ENCODE measurements around the gene SLA2. TPM values are rescaled to one million over a fixed set of nuclear protein-coding genes. Genes with fewer than 3 reads are reported as not detected.
"Not testable (repeated sequence)": the region's sequence is repeated elsewhere in the genome, so short reads cannot be mapped to it uniquely, and the experiment has no call there.

SLA2 gene, protein sequence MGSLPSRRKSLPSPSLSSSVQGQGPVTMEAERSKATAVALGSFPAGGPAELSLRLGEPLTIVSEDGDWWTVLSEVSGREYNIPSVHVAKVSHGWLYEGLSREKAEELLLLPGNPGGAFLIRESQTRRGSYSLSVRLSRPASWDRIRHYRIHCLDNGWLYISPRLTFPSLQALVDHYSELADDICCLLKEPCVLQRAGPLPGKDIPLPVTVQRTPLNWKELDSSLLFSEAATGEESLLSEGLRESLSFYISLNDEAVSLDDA
- polyA plus RNA-seq (2013, experiment 1 of 4) = not detected
- 0.14 TPM for polyA plus RNA-seq (2013, experiment 2 of 4)
- polyA plus RNA-seq (2013, experiment 3 of 4) = not detected
- polyA plus RNA-seq (2013, experiment 4 of 4) = 0.20 TPM

DNA sequence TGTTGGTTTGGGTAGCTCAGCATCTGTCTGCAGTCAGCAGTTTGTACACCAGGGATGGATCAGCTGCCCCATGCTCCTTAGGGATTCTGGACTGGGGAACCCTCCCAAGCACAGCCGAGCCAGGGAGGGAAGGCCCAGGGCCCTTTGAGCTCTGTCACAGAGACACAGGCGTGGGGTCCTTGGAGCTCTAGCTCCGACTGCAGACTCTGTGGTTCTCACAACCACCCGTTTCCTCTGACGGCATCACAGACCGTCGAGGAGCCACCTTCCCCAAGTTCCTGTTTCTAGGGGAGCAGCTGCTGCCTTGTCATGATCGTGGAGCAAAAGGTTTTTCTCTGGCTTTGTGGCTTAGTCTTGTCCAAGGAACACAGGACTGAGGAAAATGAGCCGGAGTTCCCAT, at the start of gene SLA2:
TSS of gene SLA2 (minus strand) at position 199 of the 400 bp plus-strand sequence. CDS start 4,861 bp downstream, outside the sequence.
- Histone ChIP-seq H3K27ac (ENCODE audit: insufficient read depth, low read depth, low read length, poor library complexity, severe bottlenecking) (no peak within 1 kb of the TSS), H3K36me3 (ENCODE audit: control insufficient read depth, insufficient read depth, low read length) (no peaks in the 10 kb centered on the region), H3K4me3 (ENCODE audit: insufficient read depth, low read depth, low read length) (no peak within 1 kb of the TSS), H3K4me1 (ENCODE audit: control insufficient read depth, insufficient read depth, low read length) (peaks cover 14% of the 10 kb centered on the region), H3K9me3 (ENCODE audit: control insufficient read depth, low read length) (no peaks in the 10 kb centered on the region), H3K27me3 (ENCODE audit: control insufficient read depth, insufficient read depth, low read length, poor library complexity, severe bottlenecking) (no peaks in the 10 kb centered on the region)
- WGBS, 2 experiments = 83 to 87% methylated on average over 9 of the region's 9 CpGs

DNA sequence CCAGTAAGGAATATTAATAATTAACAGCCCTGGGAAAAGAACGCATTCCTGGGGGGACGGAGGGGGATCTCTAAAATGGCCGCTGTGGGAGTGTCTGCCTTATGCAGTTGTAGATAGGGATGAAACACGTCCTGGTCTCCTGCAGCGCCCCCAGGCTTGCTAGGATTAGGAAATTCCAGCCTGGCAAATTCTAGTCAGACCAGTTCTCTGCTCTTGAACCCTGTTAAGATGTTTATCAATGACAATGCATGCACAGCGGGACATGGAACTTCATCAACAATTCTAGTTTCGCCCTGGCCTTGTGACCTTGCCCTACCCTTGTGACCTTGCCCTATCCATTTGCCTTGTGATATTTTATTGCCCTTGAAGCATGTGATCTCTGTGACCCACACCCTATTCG, 49.5 kb upstream of the SLA2 start:
- not testable (repeated sequence) for H3K27ac ChIP-seq (ENCODE audit: insufficient read depth, low read depth, low read length, poor library complexity, severe bottlenecking); H3K4me1 ChIP-seq (ENCODE audit: control insufficient read depth, insufficient read depth, low read length); H3K4me3 ChIP-seq (ENCODE audit: insufficient read depth, low read depth, low read length); H3K36me3 ChIP-seq (ENCODE audit: control insufficient read depth, insufficient read depth, low read length); H3K27me3 ChIP-seq (ENCODE audit: control insufficient read depth, insufficient read depth, low read length, poor library complexity, severe bottlenecking); H3K9me3 ChIP-seq (ENCODE audit: control insufficient read depth, low read length)
- 92% methylated on average over 8 of the region's 8 CpGs for WGBS, 2 experiments

DNA sequence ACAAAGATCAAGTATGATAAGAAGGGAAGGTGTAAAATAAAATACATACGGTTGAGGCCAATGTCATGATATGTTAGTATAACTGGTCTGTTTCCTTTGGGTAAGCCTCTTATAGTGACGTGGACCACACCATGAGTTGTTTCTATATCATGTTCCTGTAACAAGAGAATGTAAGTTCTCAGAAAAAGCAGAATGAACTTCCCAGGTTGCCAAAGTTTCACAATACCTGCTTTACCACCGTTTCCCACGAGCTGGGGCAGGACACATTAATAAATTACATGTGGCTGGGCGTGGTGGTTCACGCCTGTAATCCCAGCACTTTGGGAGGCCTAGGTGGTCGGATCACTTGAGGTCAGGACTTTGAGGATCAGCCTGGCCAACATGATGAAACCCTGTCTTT, 42.6 kb upstream of the SLA2 start:
- Histone ChIP-seq H3K4me1 (ENCODE audit: control insufficient read depth, insufficient read depth, low read length) (no peaks in the 10 kb centered on the region), H3K9me3 (ENCODE audit: control insufficient read depth, low read length) (no peaks in the 10 kb centered on the region), H3K27ac (ENCODE audit: insufficient read depth, low read depth, low read length, poor library complexity, severe bottlenecking) (no peak overlapping the region), H3K36me3 (ENCODE audit: control insufficient read depth, insufficient read depth, low read length) (no peaks in the 10 kb centered on the region), H3K4me3 (ENCODE audit: insufficient read depth, low read depth, low read length) (no peak overlapping the region), H3K27me3 (ENCODE audit: control insufficient read depth, insufficient read depth, low read length, poor library complexity, severe bottlenecking) (no peaks in the 10 kb centered on the region)
- WGBS, 2 experiments = 92 to 94% methylated on average over 7 of the region's 7 CpGs

DNA sequence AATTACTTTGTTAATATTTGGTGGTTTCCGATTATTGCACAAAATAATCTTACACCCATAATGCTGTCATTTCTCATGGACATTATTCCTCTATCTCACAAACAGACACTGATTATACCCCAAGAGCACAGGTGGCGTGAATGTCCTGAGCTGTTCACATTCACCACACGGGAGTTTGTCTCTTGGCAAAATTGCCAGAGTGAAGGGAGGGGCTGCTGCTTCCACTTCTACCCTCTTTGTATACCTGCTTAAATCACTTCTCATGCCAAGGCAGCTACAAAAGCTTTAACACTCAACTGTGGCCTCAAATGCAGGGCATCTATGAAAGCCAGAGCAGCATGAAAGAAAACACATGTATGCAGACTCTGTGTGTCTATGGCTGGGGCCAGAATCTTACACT, 41.9 kb upstream of the SLA2 start:
- Histone ChIP-seq H3K27me3 (ENCODE audit: control insufficient read depth, insufficient read depth, low read length, poor library complexity, severe bottlenecking) (no peaks in the 10 kb centered on the region), H3K9me3 (ENCODE audit: control insufficient read depth, low read length) (no peaks in the 10 kb centered on the region), H3K36me3 (ENCODE audit: control insufficient read depth, insufficient read depth, low read length) (no peaks in the 10 kb centered on the region), H3K4me1 (ENCODE audit: control insufficient read depth, insufficient read depth, low read length) (no peaks in the 10 kb centered on the region), H3K27ac (ENCODE audit: insufficient read depth, low read depth, low read length, poor library complexity, severe bottlenecking) (no peak overlapping the region), H3K4me3 (ENCODE audit: insufficient read depth, low read depth, low read length) (no peak overlapping the region)
- WGBS, 2 experiments = 93 to 98% methylated on average over 2 to 3 of the region's 3 CpGs

DNA sequence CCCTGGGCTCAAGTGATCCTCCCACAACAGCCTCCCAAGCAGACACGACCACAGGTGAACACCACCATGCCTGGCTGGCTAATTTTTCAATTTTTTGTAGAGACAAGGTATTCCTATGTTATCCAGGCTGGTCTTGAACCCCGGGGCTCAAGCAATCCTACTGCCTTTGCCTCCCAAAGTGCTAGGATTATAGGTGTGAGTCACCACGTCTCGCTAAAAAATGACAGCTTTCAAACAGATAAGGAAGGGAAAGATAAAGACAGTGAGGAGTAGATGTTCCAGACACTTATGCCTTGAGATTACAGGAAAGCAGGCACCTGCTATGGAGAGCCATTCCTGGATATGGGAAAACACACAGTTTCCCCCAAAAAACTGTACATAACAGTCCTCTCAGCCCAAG, 40.9 kb upstream of the SLA2 start:
- no peaks in the 10 kb centered on the region for H3K27me3 ChIP-seq (ENCODE audit: control insufficient read depth, insufficient read depth, low read length, poor library complexity, severe bottlenecking)
- H3K4me1 ChIP-seq (ENCODE audit: control insufficient read depth, insufficient read depth, low read length) = no peaks in the 10 kb centered on the region
- no peak overlapping the region for H3K4me3 ChIP-seq (ENCODE audit: insufficient read depth, low read depth, low read length)
- no peaks in the 10 kb centered on the region for H3K9me3 ChIP-seq (ENCODE audit: control insufficient read depth, low read length)
- WGBS, 2 experiments = 90 to 93% methylated on average over 4 of the region's 4 CpGs
- H3K36me3 ChIP-seq (ENCODE audit: control insufficient read depth, insufficient read depth, low read length) = no peaks in the 10 kb centered on the region
- no peak overlapping the region for H3K27ac ChIP-seq (ENCODE audit: insufficient read depth, low read depth, low read length, poor library complexity, severe bottlenecking)

DNA sequence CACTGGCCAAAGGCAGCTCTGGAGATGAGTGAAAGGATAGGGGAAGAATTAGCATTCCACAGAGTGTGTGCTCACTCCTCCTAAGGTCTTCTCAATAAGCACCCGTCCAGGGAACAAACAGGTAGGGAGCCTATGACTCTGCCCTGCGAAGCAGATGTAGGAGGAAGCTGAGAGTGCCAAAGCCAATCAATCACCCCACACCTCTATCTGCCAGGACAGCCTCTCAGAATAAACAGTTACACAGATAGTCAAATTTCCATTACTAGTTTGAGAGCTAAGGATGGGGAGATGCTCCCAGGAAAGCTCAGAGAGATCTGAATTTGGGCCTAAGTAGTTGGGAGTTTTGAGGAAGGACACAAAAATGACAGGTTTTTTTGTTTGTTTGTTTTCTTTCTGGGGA, 40.5 kb upstream of the SLA2 start:
- H3K4me3 ChIP-seq (ENCODE audit: insufficient read depth, low read depth, low read length) = no peak overlapping the region
- H3K9me3 ChIP-seq (ENCODE audit: control insufficient read depth, low read length) = no peaks in the 10 kb centered on the region
- no peaks in the 10 kb centered on the region for H3K36me3 ChIP-seq (ENCODE audit: control insufficient read depth, insufficient read depth, low read length)
- no peaks in the 10 kb centered on the region for H3K27me3 ChIP-seq (ENCODE audit: control insufficient read depth, insufficient read depth, low read length, poor library complexity, severe bottlenecking)
- no peak overlapping the region for H3K27ac ChIP-seq (ENCODE audit: insufficient read depth, low read depth, low read length, poor library complexity, severe bottlenecking)
- WGBS, 2 experiments = 92 to 94% methylated on average over 2 of the region's 2 CpGs
- no peaks in the 10 kb centered on the region for H3K4me1 ChIP-seq (ENCODE audit: control insufficient read depth, insufficient read depth, low read length)

DNA sequence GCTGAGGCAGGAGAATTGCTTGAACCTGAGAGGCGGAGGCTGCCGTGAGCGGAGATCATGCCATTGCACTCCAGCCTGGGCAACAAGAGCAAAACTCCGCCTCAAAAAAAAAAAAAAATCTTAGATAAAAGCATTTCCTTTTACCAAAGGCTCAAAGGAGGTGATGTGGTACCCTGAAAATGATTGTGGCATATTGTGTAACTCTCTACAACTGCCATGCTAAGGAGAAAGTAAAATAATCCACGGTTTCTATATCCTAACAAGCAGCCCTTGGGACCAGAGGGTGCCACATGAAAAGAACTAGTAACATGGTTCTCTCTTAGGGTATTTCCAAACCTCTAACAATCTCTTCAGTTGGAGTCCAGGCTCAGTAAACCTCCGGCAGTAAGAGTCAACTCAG, 38.8 kb upstream of the SLA2 start:
- Histone ChIP-seq H3K36me3 (ENCODE audit: control insufficient read depth, insufficient read depth, low read length) (no peaks in the 10 kb centered on the region), H3K27me3 (ENCODE audit: control insufficient read depth, insufficient read depth, low read length, poor library complexity, severe bottlenecking) (no peaks in the 10 kb centered on the region), H3K9me3 (ENCODE audit: control insufficient read depth, low read length) (no peaks in the 10 kb centered on the region), H3K4me3 (ENCODE audit: insufficient read depth, low read depth, low read length) (no peak overlapping the region), H3K4me1 (ENCODE audit: control insufficient read depth, insufficient read depth, low read length) (no peaks in the 10 kb centered on the region), H3K27ac (ENCODE audit: insufficient read depth, low read depth, low read length, poor library complexity, severe bottlenecking) (no peak overlapping the region)
- 92 to 96% methylated on average over 6 of the region's 6 CpGs for WGBS, 2 experiments

DNA sequence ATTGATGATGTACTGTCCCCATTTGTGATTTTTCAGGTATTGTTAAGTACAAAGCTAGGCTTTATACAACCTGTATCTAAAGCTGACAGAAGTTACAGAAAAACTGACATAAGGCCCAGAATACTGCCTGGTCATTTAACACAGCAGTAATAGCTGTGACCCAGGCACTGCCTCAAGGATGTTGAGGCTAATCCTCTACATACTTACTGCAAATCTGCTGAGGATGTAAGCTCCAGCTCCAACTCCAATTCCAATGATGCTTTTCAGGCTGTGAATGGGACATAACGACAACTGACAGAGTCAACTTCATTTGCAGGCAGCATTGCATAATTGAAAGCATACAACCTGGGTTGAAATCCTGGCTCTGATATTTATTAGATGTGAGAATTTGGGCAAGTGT, 36.3 kb upstream of the SLA2 start:
- Histone ChIP-seq H3K27me3 (ENCODE audit: control insufficient read depth, insufficient read depth, low read length, poor library complexity, severe bottlenecking) (no peaks in the 10 kb centered on the region), H3K9me3 (ENCODE audit: control insufficient read depth, low read length) (no peaks in the 10 kb centered on the region), H3K27ac (ENCODE audit: insufficient read depth, low read depth, low read length, poor library complexity, severe bottlenecking) (no peak overlapping the region), H3K4me1 (ENCODE audit: control insufficient read depth, insufficient read depth, low read length) (no peaks in the 10 kb centered on the region), H3K36me3 (ENCODE audit: control insufficient read depth, insufficient read depth, low read length) (no peaks in the 10 kb centered on the region), H3K4me3 (ENCODE audit: insufficient read depth, low read depth, low read length) (no peak overlapping the region)
- 94 to 100% methylated on average over 1 of the region's 1 CpG for WGBS, 2 experiments

DNA sequence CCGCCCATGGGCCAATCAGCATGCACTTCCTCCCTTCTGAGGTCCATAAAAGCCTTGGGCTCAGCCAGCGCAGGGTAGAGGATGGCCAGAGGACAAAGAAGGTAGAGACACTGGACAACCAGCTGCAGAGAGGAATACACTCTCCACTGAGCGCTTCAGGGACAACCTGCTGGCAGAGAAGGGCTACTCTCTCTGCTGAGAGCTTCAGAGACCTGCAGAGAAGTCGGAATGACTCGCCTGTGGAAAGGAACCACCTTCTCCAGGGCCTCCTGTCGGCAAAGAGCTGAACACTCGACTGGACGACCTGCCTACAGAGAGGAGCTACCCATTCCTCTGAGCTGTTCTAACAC, 31.4 kb upstream of the SLA2 start:
- no peaks in the 10 kb centered on the region for H3K27me3 ChIP-seq (ENCODE audit: control insufficient read depth, insufficient read depth, low read length, poor library complexity, severe bottlenecking)
- 91 to 92% methylated on average over 8 of the region's 8 CpGs for WGBS, 2 experiments
- H3K4me3 ChIP-seq (ENCODE audit: insufficient read depth, low read depth, low read length) = no peak overlapping the region
- H3K27ac ChIP-seq (ENCODE audit: insufficient read depth, low read depth, low read length, poor library complexity, severe bottlenecking) = no peak overlapping the region
- H3K36me3 ChIP-seq (ENCODE audit: control insufficient read depth, insufficient read depth, low read length) = no peaks in the 10 kb centered on the region
- H3K9me3 ChIP-seq (ENCODE audit: control insufficient read depth, low read length) = no peaks in the 10 kb centered on the region
- H3K4me1 ChIP-seq (ENCODE audit: control insufficient read depth, insufficient read depth, low read length) = no peaks in the 10 kb centered on the region

DNA sequence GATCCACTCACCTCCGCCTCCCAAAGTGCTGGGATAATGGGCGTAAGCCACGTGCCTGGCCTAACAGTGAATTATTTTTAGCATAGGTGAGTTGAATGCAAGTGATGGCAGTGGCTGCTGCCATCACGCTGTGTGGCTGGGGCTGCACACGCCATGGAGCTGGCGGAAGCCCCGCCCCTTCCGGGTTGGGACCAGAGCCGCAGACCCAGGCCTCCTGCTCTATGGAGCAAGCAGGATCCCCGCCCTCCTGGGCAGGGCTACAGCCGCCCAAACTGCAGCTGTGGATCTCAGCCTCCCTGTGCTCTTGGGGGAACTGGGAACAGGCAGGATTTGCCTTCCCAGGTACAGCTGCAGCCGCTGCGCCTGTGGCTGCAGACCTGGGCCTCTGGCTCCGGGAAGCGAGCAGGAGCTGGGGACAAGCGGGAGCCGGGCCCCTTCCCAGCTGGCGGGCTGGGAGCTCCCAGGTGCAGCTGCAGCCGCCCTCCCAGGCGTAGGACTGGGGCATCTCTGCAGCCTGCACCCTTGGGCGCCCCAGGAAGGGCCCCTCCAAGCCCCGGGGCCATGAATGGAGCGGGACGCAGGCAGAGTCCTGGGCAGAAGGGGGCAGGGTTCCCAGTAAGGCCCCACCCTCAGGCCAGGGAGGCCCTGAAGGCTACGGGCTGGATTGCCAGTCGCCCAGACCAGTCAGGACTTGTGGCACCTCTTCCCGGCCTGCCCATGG, 30.9 kb upstream of the SLA2 start:
- 87 to 88% methylated on average over 27 of the region's 27 CpGs for WGBS, 2 experiments
- Histone ChIP-seq H3K27ac (ENCODE audit: insufficient read depth, low read depth, low read length, poor library complexity, severe bottlenecking) (no peak overlapping the region), H3K36me3 (ENCODE audit: control insufficient read depth, insufficient read depth, low read length) (no peaks in the 10 kb centered on the region), H3K4me3 (ENCODE audit: insufficient read depth, low read depth, low read length) (no peak overlapping the region), H3K27me3 (ENCODE audit: control insufficient read depth, insufficient read depth, low read length, poor library complexity, severe bottlenecking) (no peaks in the 10 kb centered on the region), H3K9me3 (ENCODE audit: control insufficient read depth, low read length) (no peaks in the 10 kb centered on the region), H3K4me1 (ENCODE audit: control insufficient read depth, insufficient read depth, low read length) (no peaks in the 10 kb centered on the region)
